Ammon's horn (tissue), 1 donor: ENCODE results near the gene TEDC1.
"Not testable (repeated sequence)": the region's sequence is repeated elsewhere in the genome, so short reads cannot be mapped to it uniquely, and the experiment has no call there.

Experiments
- DNase-seq: peaks from one replicate; pipeline ENCODE4 v3.0.0-alpha.2; 2016; ENCODE audit warnings: low spot score

Gene TEDC1

DNA sequence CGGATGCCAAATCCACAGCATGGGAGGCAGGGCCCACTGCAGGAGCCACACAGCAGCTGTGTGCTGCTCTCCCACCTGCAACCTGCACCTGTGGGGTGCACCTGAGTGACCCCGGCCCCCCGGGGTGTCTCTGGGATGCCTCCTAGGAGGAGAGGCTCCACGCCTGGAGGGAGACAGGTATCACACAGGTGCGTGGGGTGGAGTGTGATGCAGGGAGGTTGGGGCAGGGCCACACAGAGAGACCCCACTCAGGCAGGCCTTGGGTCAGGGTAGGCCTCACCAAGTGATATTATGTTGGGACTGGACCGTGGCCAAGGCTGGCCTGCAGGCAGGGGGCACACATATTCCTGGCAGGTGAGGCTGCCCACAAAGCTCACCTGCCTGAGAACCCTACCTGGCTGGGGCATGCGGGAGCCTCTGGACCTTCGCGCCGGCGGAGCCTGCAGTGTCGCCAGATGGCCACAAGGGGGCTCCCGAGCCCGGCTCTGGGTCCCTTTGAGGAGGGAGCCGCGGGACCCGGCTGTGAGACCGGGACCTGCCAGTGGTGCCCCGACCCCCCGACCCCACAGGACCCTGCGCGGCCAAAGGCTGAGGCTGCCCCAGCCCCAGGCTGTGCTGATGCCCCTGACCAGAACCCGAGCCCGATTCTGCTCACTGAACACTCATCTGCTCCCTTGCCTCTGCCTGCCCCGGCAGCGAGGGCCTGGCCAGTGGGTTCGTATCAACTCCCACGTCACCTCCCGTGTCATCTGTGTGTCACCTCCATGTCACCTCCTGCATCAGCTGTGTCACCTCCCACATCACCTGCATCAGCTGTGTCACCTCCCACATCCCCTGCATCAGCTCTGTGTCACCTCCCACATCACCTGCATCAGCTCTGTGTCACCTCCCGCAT lies 46.8 kb downstream of the TEDC1 start:
- DNase-seq, result no peak

DNA sequence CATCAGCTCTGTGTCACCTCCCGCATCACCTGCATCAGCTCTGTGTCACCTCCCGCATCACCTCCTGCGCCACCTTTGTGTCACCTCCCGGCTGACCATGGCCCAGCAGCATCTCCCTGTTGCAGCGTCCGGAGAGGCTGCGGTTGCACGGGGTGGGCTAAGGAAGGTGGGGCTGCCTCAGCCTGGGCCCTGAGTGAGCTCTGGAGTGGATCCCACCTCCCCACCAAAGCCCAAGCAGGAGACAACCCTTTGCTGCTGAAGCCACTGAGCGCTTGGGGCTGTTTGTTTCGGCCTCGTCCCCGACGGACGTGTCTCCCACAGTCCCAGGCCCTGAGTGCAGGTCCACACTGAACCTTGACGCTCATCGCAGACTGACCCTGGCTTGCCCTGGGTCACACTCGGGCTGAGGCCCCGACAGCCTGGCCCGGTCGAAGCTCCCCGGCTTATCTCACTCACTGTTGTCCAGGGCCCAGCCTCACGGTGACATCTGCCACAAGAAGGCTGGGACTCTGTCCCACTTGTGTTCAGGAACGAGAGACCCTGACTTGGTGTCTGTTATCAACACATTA lies 47.5 kb downstream of the TEDC1 start:
- DNase-seq, result no peak

DNA sequence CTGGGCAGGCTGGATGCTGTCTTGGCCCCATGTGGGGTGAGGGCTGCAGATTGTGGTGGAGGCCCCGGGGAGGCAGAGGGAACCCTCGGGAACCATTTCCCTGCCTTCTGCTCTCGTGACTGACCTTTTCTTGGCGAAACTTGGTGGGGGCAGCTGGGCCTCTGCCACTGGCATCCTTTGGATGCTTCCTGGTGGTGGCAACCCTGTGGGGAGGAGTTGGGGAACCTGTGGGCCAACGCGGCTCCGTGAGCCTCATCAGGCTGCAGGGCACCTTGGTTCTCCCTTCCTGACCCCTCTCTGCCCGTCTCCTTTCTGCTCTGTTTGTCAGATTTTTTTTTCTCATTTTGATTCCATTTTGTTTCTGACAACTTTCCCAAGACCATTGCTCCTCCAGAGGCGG lies 49.8 kb downstream of the TEDC1 start:
- DNase-seq, result no peak

GRCh38 chr14:105541218-105541875 lies 50.3 kb downstream of the TEDC1 start:
- DNase-seq, result no peak

GRCh38 chr14:105545676-105546075 lies 54.6 kb downstream of the TEDC1 start:
- DNase-seq, result not testable (repeated sequence)

- not testable (repeated sequence) for DNase-seq
Measured at GRCh38 chr14:105546410-105546809, 55.4 kb downstream of the TEDC1 start.

- not testable (repeated sequence) for DNase-seq
Measured at GRCh38 chr14:105547072-105547471, 56.0 kb downstream of the TEDC1 start.

DNA sequence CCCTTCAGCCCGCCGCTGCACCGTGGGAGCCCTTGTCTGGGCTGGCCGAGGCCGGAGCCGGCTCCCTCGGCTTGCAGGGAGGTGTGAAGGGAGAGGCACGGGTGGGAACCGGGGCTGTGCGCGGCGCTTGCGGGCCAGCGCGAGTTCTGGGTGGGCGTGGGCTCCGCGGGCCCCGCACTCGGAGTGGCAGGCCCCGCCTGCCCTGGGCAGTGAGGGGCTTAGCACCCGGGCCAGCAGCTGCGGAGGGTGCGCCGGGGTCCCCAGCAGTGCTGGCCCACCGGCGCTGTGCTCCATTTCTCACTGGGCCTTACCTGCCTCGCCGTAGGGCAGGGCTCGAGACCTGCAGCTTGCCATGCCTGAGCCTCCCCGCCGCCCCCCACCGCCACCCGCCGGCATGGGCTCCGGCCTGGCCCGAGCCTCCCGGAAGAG lies 56.7 kb downstream of the TEDC1 start:
- DNase-seq, result no peak
